Measurements from ENCODE around the gene VWA1. TPM values are rescaled to one million over a fixed set of nuclear protein-coding genes. Genes with fewer than 3 reads are reported as not detected.
A peak's percentile ranks its signal among the peaks of the same experiment; 100 is the strongest.
"Not testable (repeated sequence)": the region's sequence is repeated elsewhere in the genome, so short reads cannot be mapped to it uniquely, and the experiment has no call there.

The VWA1 gene
- polyA plus RNA-seq, 1 experiment, result 2.0 TPM

- Histone ChIP-seq H3K4me3 (ENCODE audit: low read depth, low read length) (peak overlapping the region; percentile 61), H3K27me3 (ENCODE audit: control insufficient read depth, insufficient read depth, low read length) (no peaks in the 10 kb centered on the region), H3K36me3 (ENCODE audit: control insufficient read depth, insufficient read depth, low read length) (peaks cover 28% of the 10 kb centered on the region)
- DNase-seq (ENCODE audit: low read depth), result no peak
- ChIA-PET POLR2A (interaction anchor here (0.6 to 0.7 kb wide), 3 partner anchors 25 to 33 kb away, joined by 3 to 6 read pairs (median 5); partner anchors contain the start of gene AURKAIP1), CTCF (interaction anchor here (0.8 to 1.7 kb wide), 6 partner anchors 9 to 106 kb away, joined by 3 to 6 read pairs (median 4); no protein-coding TSS in a partner anchor)
- TF ChIP-seq CTCF (IDR thresholded peaks at IDR 0.05; ENCODE audit: insufficient read depth, low read depth, low read length), result no peak
Measured at GRCh38 chr1:1399872-1400575, 35.5 kb upstream of the VWA1 start.

- DNase-seq (ENCODE audit: low read depth), result no peak
- ChIA-PET CTCF (interaction anchor here (0.8 to 1.7 kb wide), 5 partner anchors 10 to 105 kb away, joined by 3 to 6 read pairs (median 4); no protein-coding TSS in a partner anchor), POLR2A (interaction anchor here (0.7 kb wide), 1 partner anchor 33 kb away, joined by 3 read pairs; no protein-coding TSS in a partner anchor)
- H3K27me3 ChIP-seq (ENCODE audit: control insufficient read depth, insufficient read depth, low read length), result no peaks in the 10 kb centered on the region
- H3K4me3 ChIP-seq (ENCODE audit: low read depth, low read length), result peak overlapping the region; percentile 61
- no peak for TF ChIP-seq CTCF (IDR thresholded peaks at IDR 0.05; ENCODE audit: insufficient read depth, low read depth, low read length)
- H3K36me3 ChIP-seq (ENCODE audit: control insufficient read depth, insufficient read depth, low read length), result peaks cover 34% of the 10 kb centered on the region
Measured at GRCh38 chr1:1400576-1401456, 34.7 kb upstream of the VWA1 start.

GRCh38 chr1:1401457-1402010 lies 34.0 kb upstream of the VWA1 start:
- Histone ChIP-seq H3K27me3 (ENCODE audit: control insufficient read depth, insufficient read depth, low read length) (no peaks in the 10 kb centered on the region), H3K36me3 (ENCODE audit: control insufficient read depth, insufficient read depth, low read length) (peaks cover 34% of the 10 kb centered on the region), H3K4me3 (ENCODE audit: low read depth, low read length) (no peak overlapping the region)
- ChIA-PET CTCF (interaction anchor here (1.7 kb wide), 1 partner anchor 53 kb away, joined by 6 read pairs; no protein-coding TSS in a partner anchor), POLR2A (no interaction called here)
- no peak for TF ChIP-seq CTCF (IDR thresholded peaks at IDR 0.05; ENCODE audit: insufficient read depth, low read depth, low read length)
- DNase-seq (ENCODE audit: low read depth), result no peak

GRCh38 chr1:1402072-1402900 lies 33.2 kb upstream of the VWA1 start:
- peak; percentile 70 for TF ChIP-seq CTCF (IDR thresholded peaks at IDR 0.05; ENCODE audit: insufficient read depth, low read depth, low read length)
- Histone ChIP-seq H3K27me3 (ENCODE audit: control insufficient read depth, insufficient read depth, low read length) (no peaks in the 10 kb centered on the region), H3K4me3 (ENCODE audit: low read depth, low read length) (no peak overlapping the region), H3K36me3 (ENCODE audit: control insufficient read depth, insufficient read depth, low read length) (peaks cover 31% of the 10 kb centered on the region)
- ChIA-PET CTCF (interaction anchor here (0.7 kb wide), 1 partner anchor 24 kb away, joined by 4 read pairs; no protein-coding TSS in a partner anchor), POLR2A (no interaction called here)
- no peak for DNase-seq (ENCODE audit: low read depth)

GRCh38 chr1:1402901-1403392 lies 32.5 kb upstream of the VWA1 start:
- DNase-seq (ENCODE audit: low read depth); POLR2A ChIA-PET; H3K4me3 ChIP-seq (ENCODE audit: low read depth, low read length); CTCF ChIA-PET; H3K27me3 ChIP-seq (ENCODE audit: control insufficient read depth, insufficient read depth, low read length): not testable (repeated sequence)
- peaks cover 25% of the 10 kb centered on the region for H3K36me3 ChIP-seq (ENCODE audit: control insufficient read depth, insufficient read depth, low read length)
